KOPT-K1 (cell line): Measurements from ENCODE around the gene SLC4A5.
"Not testable (repeated sequence)": the region's sequence is repeated elsewhere in the genome, so short reads cannot be mapped to it uniquely, and the experiment has no call there.

Experiments
- H3K27ac ChIP-seq: fragments of 200-600 bp; sonication (generic); 2 replicates; pipeline ENCODE4 v1.5.1; 2016; ENCODE audit warnings: antibody characterized with exemption, mild to moderate bottlenecking, low read depth, low read length; ENCODE audit not compliant: poor library complexity, severe bottlenecking
- H3K36me3 ChIP-seq: fragments of 200-600 bp; sonication (generic); 2 replicates; pipeline ENCODE4 v1.5.1; 2017; ENCODE audit warnings: antibody characterized with exemption, mild to moderate bottlenecking, low read length, moderate library complexity; ENCODE audit not compliant: insufficient read depth
- H3K9me3 ChIP-seq: fragments of 200-600 bp; sonication (generic); 2 replicates; pipeline ENCODE4 v1.5.1; 2017; ENCODE audit warnings: antibody characterized with exemption, low read length, mild to moderate bottlenecking; ENCODE audit not compliant: insufficient read depth, poor library complexity, severe bottlenecking

Gene SLC4A5

GRCh38 chr2:74250189-74250631, 93.0 kb downstream of the SLC4A5 start:
- H3K9me3 ChIP-seq, result no peaks in the 10 kb centered on the region

GRCh38 chr2:74249406-74250122, 93.7 kb downstream of the SLC4A5 start:
- Histone ChIP-seq H3K36me3 (no peaks in the 10 kb centered on the region), H3K27ac (no peak overlapping the region), H3K9me3 (no peaks in the 10 kb centered on the region)

More at GRCh38 chr2:74250189-74250631, 93.0 kb downstream of the SLC4A5 start:
- Histone ChIP-seq H3K27ac (no peak overlapping the region), H3K36me3 (no peaks in the 10 kb centered on the region)

- H3K36me3 ChIP-seq, result no peaks in the 10 kb centered on the region
- no peaks in the 10 kb centered on the region for H3K9me3 ChIP-seq
- no peak overlapping the region for H3K27ac ChIP-seq
Observed at GRCh38 chr2:74246496-74247195, 96.6 kb downstream of the SLC4A5 start.

GRCh38 chr2:74244286-74244685, 98.9 kb downstream of the SLC4A5 start:
- no peaks in the 10 kb centered on the region for H3K36me3 ChIP-seq
- H3K27ac ChIP-seq, result no peak overlapping the region
- H3K9me3 ChIP-seq, result no peaks in the 10 kb centered on the region

- no peak overlapping the region for H3K27ac ChIP-seq
- no peaks in the 10 kb centered on the region for H3K9me3 ChIP-seq
- no peaks in the 10 kb centered on the region for H3K36me3 ChIP-seq
Observed at GRCh38 chr2:74242354-74243071, 100.7 kb downstream of the SLC4A5 start.

- no peaks in the 10 kb centered on the region for H3K36me3 ChIP-seq
- no peak overlapping the region for H3K27ac ChIP-seq
- H3K9me3 ChIP-seq, result no peaks in the 10 kb centered on the region
Observed at GRCh38 chr2:74239346-74239745, 103.9 kb downstream of the SLC4A5 start.

GRCh38 chr2:74238879-74239278, 104.3 kb downstream of the SLC4A5 start:
- H3K9me3 ChIP-seq, result no peaks in the 10 kb centered on the region
- H3K27ac ChIP-seq, result no peak overlapping the region
- no peaks in the 10 kb centered on the region for H3K36me3 ChIP-seq

- Histone ChIP-seq H3K36me3 (no peaks in the 10 kb centered on the region), H3K9me3 (no peaks in the 10 kb centered on the region), H3K27ac (no peak overlapping the region)
Observed at GRCh38 chr2:74235041-74235440, 108.2 kb downstream of the SLC4A5 start.

- Histone ChIP-seq H3K36me3 (no peaks in the 10 kb centered on the region), H3K9me3 (no peaks in the 10 kb centered on the region), H3K27ac (no peak overlapping the region)
Observed at GRCh38 chr2:74233648-74234047, 109.6 kb downstream of the SLC4A5 start.

- no peaks in the 10 kb centered on the region for H3K9me3 ChIP-seq
- no peaks in the 10 kb centered on the region for H3K36me3 ChIP-seq
- H3K27ac ChIP-seq, result no peak overlapping the region
Observed at GRCh38 chr2:74232426-74232825, 110.8 kb downstream of the SLC4A5 start.

GRCh38 chr2:74229865-74230264, 113.4 kb downstream of the SLC4A5 start:
- H3K36me3 ChIP-seq, H3K27ac ChIP-seq, H3K9me3 ChIP-seq: not testable (repeated sequence)

GRCh38 chr2:74228772-74229171, 114.4 kb downstream of the SLC4A5 start:
- Histone ChIP-seq H3K36me3 (no peaks in the 10 kb centered on the region), H3K27ac (no peak overlapping the region), H3K9me3 (no peaks in the 10 kb centered on the region)

- no peaks in the 10 kb centered on the region for H3K9me3 ChIP-seq
- no peaks in the 10 kb centered on the region for H3K36me3 ChIP-seq
- H3K27ac ChIP-seq, result no peak overlapping the region
Observed at GRCh38 chr2:74227646-74228045, 115.6 kb downstream of the SLC4A5 start.

- Histone ChIP-seq H3K27ac (no peak overlapping the region), H3K36me3 (peaks cover 5% of the 10 kb centered on the region; the same call in 1 of the 2 replicates), H3K9me3 (no peaks in the 10 kb centered on the region)
Observed at GRCh38 chr2:74226648-74227213, 116.5 kb downstream of the SLC4A5 start.
